NCI-H69 (cell line): ENCODE results near the gene TUBGCP6.
A peak's percentile ranks its signal among the peaks of the same experiment; 100 is the strongest.

Source experiments
- DNase-seq: peaks from one replicate; lab custom pipeline; 2025; lab: John Stamatoyannopoulos, UW

Gene TUBGCP6

GRCh38 chr22:50250555-50251476, 6.0 kb upstream of the TUBGCP6 start, which contains the start of gene HDAC10:
TSS of gene HDAC10 (minus strand) at chr22:50251265. CDS start at chr22:50251032, 233 bp downstream.
- peak; percentile 91 for DNase-seq

GRCh38 chr22:50250249-50250554, 5.4 kb upstream of the TUBGCP6 start:
- DNase-seq: no peak

GRCh38 chr22:50249341-50250248, 4.8 kb upstream of the TUBGCP6 start:
- no peak for DNase-seq

- DNase-seq: peak; percentile 32
These were observed 3.6 kb upstream of the TUBGCP6 start for GRCh38 chr22:50248196-50249081.

- DNase-seq: peak; percentile 97
These were observed 2.9 kb upstream of the TUBGCP6 start for GRCh38 chr22:50247748-50248147.

GRCh38 chr22:50246242-50247175, 1.7 kb upstream of the TUBGCP6 start:
- DNase-seq: peak; percentile 17

GRCh38 chr22:50245214-50246072, 620 bp upstream of the TUBGCP6 start:
- DNase-seq: no peak

GRCh38 chr22:50243685-50244419, 971 bp downstream of the TUBGCP6 start:
- peak; percentile 32 for DNase-seq

- DNase-seq: peak; percentile 17
These were observed 2.3 kb downstream of the TUBGCP6 start for GRCh38 chr22:50242406-50242949.

- DNase-seq: no peak
These were observed 6.1 kb downstream of the TUBGCP6 start for GRCh38 chr22:50238755-50239154.

GRCh38 chr22:50236731-50237409, 8.0 kb downstream of the TUBGCP6 start:
- peak; percentile 66 for DNase-seq

GRCh38 chr22:50233223-50233622, 11.6 kb downstream of the TUBGCP6 start:
- DNase-seq: no peak

GRCh38 chr22:50232481-50233151, 12.2 kb downstream of the TUBGCP6 start:
- DNase-seq: no peak

GRCh38 chr22:50229370-50229769, 15.5 kb downstream of the TUBGCP6 start:
- no peak for DNase-seq

- DNase-seq: no peak
These were observed 16.5 kb downstream of the TUBGCP6 start for GRCh38 chr22:50228366-50228765.

- DNase-seq: no peak
These were observed 17.1 kb downstream of the TUBGCP6 start for GRCh38 chr22:50227579-50228215.

GRCh38 chr22:50226875-50227165, 18.0 kb downstream of the TUBGCP6 start:
- no peak for DNase-seq
